SU-DHL-6 (cell line): Measurements from ENCODE around the gene PREX1.

Experiments
- H2AFZ ChIP-seq: fragments of 200-600 bp; sonication (generic); 2 replicates; pipeline ENCODE4 v1.6.1; 2014; ENCODE audit warnings: low read depth, mild to moderate bottlenecking, moderate library complexity, mixed read lengths, antibody characterized with exemption, low read length; ENCODE audit not compliant: severe bottlenecking
- H3F3A ChIP-seq: fragments of 200-600 bp; shearing (Covaris generic); 2 replicates; pipeline ENCODE4 v1.6.0; 2016; ENCODE audit warnings: antibody characterized with exemption, mild to moderate bottlenecking; ENCODE audit not compliant: insufficient read depth
- H3K27ac ChIP-seq: fragments of 200-600 bp; sonication (generic); 2 replicates; pipeline ENCODE4 v1.5.1; 2016; ENCODE audit warnings: low read depth, mild to moderate bottlenecking, low read length, moderate library complexity, mixed read lengths
- H3K27me3 ChIP-seq: fragments of 200-600 bp; sonication (generic), shearing (Covaris generic); 2 replicates; pipeline ENCODE4 v1.6.0; 2014; ENCODE audit warnings: mild to moderate bottlenecking, low read length
- H3K36me3 ChIP-seq: fragments of 200-600 bp; sonication (generic); 2 replicates; pipeline ENCODE4 v1.6.1; 2014; ENCODE audit warnings: mild to moderate bottlenecking, low read length, mixed read lengths
- H3K4me2 ChIP-seq: fragments of 300-600, 200-600 bp; shearing (Covaris generic), sonication (generic); 2 replicates; pipeline ENCODE4 v1.6.0; 2014; ENCODE audit warnings: low read length, low read depth, mild to moderate bottlenecking; ENCODE audit not compliant: poor library complexity, severe bottlenecking
- H3K4me3 ChIP-seq: fragments of 200-600 bp; sonication (generic); 2 replicates; pipeline ENCODE4 v1.5.1; 2014; ENCODE audit warnings: antibody characterized with exemption, low read length, mild to moderate bottlenecking, mixed read lengths; ENCODE audit not compliant: insufficient read depth, poor library complexity, severe bottlenecking
- H3K79me2 ChIP-seq: fragments of 200-600 bp; sonication (generic); 2 replicates; pipeline ENCODE4 v1.6.1; 2014; ENCODE audit warnings: mild to moderate bottlenecking, low read length, moderate library complexity; ENCODE audit not compliant: insufficient read depth
- H3K9ac ChIP-seq: fragments of 200-600 bp; sonication (generic); 2 replicates; pipeline ENCODE4 v1.7.0; 2014; ENCODE audit warnings: mild to moderate bottlenecking, low read length
- H3K9me2 ChIP-seq: fragments of 200-600 bp; sonication (generic); replicated peaks from 2 replicates; pipeline ENCODE4 v1.6.1; 2014; ENCODE audit warnings: low read length; ENCODE audit not compliant: insufficient read depth
- H3K9me3 ChIP-seq: fragments of 200-600 bp; sonication (generic); 2 replicates; pipeline ENCODE4 v1.6.1; 2014; ENCODE audit warnings: low read length, mixed read lengths; ENCODE audit not compliant: insufficient read depth
- H4K20me1 ChIP-seq: fragments of 200-600 bp; sonication (generic); 2 replicates; pipeline ENCODE4 v1.6.1; 2014; ENCODE audit warnings: low read depth, mild to moderate bottlenecking, antibody characterized with exemption, low read length, moderate library complexity, mixed read lengths
- CTCF ChIP-seq: fragments of 200-600 bp; sonication (generic); IDR thresholded peaks from one replicate; pipeline ENCODE4 v1.5.1; 2017; ENCODE audit warnings: antibody characterized with exemption, mild to moderate bottlenecking, low read length, moderate library complexity; ENCODE audit not compliant: insufficient read depth, poor library complexity, severe bottlenecking
- EZH2phosphoT487 ChIP-seq: fragments of 200-600 bp; sonication (generic), shearing (Covaris generic); conservative IDR thresholded peaks from 2 replicates; pipeline ENCODE4 v1.6.1; 2018; ENCODE audit warnings: mild to moderate bottlenecking, antibody characterized with exemption, low read length, moderate library complexity, mixed read lengths

Gene PREX1

GRCh38 chr20:48648482-48649051 lies 179.2 kb downstream of the PREX1 start:
- Histone ChIP-seq H3K36me3 (no peaks in the 10 kb centered on the region), H3K9ac (no peak overlapping the region)

GRCh38 chr20:48647858-48648257 lies 179.9 kb downstream of the PREX1 start:
- TF ChIP-seq CTCF, result no peak
- no peak for TF ChIP-seq EZH2phosphoT487
- no peaks in the 10 kb centered on the region for H4K20me1 ChIP-seq
- H3K9me2 ChIP-seq, result no peaks in the 10 kb centered on the region
- no peak overlapping the region for H3K27ac ChIP-seq
- no peaks in the 10 kb centered on the region for H3K36me3 ChIP-seq
- H3K9me3 ChIP-seq, result no peaks in the 10 kb centered on the region
- H3F3A ChIP-seq, result no peaks in the 10 kb centered on the region
- no peaks in the 10 kb centered on the region for H3K27me3 ChIP-seq
- no peaks in the 10 kb centered on the region for H3K79me2 ChIP-seq
- no peak overlapping the region for H3K9ac ChIP-seq
- H3K4me2 ChIP-seq, result no peak overlapping the region
- H3K4me3 ChIP-seq, result no peak overlapping the region
- no peak overlapping the region for H2AFZ ChIP-seq

More at GRCh38 chr20:48648482-48649051, 179.2 kb downstream of the PREX1 start:
- Histone ChIP-seq H3K27me3 (no peaks in the 10 kb centered on the region), H3K4me3 (no peak overlapping the region), H3K9me3 (no peaks in the 10 kb centered on the region), H4K20me1 (no peaks in the 10 kb centered on the region), H2AFZ (no peak overlapping the region), H3K79me2 (no peaks in the 10 kb centered on the region), H3K9me2 (no peaks in the 10 kb centered on the region), H3K27ac (no peak overlapping the region), H3F3A (no peaks in the 10 kb centered on the region), H3K4me2 (no peak overlapping the region)
- TF ChIP-seq CTCF (no peak), EZH2phosphoT487 (no peak)

DNA sequence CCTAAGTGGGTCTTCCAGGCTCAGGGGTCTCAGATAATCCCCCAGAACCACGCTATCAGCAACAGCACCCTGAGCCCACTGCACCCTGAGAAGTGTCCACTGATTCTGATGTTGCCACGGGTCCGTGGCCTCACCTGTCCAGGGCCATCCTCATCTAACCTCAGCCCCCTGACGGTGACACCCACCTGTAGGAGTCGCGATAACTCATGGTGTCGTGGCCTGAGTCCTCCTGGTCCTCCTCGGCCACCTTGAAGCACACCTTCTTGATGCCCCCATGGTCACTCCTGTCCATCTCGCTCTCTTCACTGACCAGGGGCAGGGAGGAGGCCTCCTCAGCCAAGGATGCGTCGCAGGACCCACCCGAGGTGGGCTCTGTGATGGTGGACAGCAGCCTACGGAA lies 182.1 kb downstream of the PREX1 start:
- H3F3A ChIP-seq, result no peaks in the 10 kb centered on the region
- no peaks in the 10 kb centered on the region for H3K36me3 ChIP-seq
- no peaks in the 10 kb centered on the region for H4K20me1 ChIP-seq
- no peak overlapping the region for H3K27ac ChIP-seq
- H3K9ac ChIP-seq, result no peak overlapping the region
- no peak overlapping the region for H2AFZ ChIP-seq
- no peak overlapping the region for H3K4me3 ChIP-seq
- no peaks in the 10 kb centered on the region for H3K27me3 ChIP-seq
- no peaks in the 10 kb centered on the region for H3K9me3 ChIP-seq
- H3K9me2 ChIP-seq, result no peaks in the 10 kb centered on the region
- H3K4me2 ChIP-seq, result no peak overlapping the region
- H3K79me2 ChIP-seq, result no peaks in the 10 kb centered on the region
- TF ChIP-seq CTCF, result no peak
- TF ChIP-seq EZH2phosphoT487, result no peak
